HG03196 (cell line): ENCODE measurements around the gene GOLT1A.
"Not testable (repeated sequence)": the region's sequence is repeated elsewhere in the genome, so short reads cannot be mapped to it uniquely, and the experiment has no call there.

Experiments
- ATAC-seq: cut with Tn5 transposase; IDR thresholded peaks from one replicate; pipeline ENCODE4 v1.9.1; 2021; ENCODE audit not compliant: unreplicated experiment

The GOLT1A gene

GRCh38 chr1:204249736-204250427 is 36.1 kb upstream of the GOLT1A start:
- ATAC-seq, result no peak

GRCh38 chr1:204248954-204249353 is 35.2 kb upstream of the GOLT1A start:
- no peak for ATAC-seq

GRCh38 chr1:204246876-204247275 is 33.1 kb upstream of the GOLT1A start:
- no peak for ATAC-seq

GRCh38 chr1:204242920-204243319 is 29.1 kb upstream of the GOLT1A start:
- ATAC-seq, result no peak

GRCh38 chr1:204241914-204242313 is 28.1 kb upstream of the GOLT1A start:
- ATAC-seq, result no peak

GRCh38 chr1:204241050-204241449 is 27.3 kb upstream of the GOLT1A start:
- ATAC-seq, result no peak

GRCh38 chr1:204240233-204240632 is 26.4 kb upstream of the GOLT1A start:
- no peak for ATAC-seq

GRCh38 chr1:204239401-204239800 is 25.6 kb upstream of the GOLT1A start:
- not testable (repeated sequence) for ATAC-seq

- ATAC-seq, result not testable (repeated sequence)
Observed at GRCh38 chr1:204238520-204238919, 24.7 kb upstream of the GOLT1A start.

- not testable (repeated sequence) for ATAC-seq
Observed at GRCh38 chr1:204237515-204237914, 23.7 kb upstream of the GOLT1A start.

GRCh38 chr1:204232526-204232925 is 18.7 kb upstream of the GOLT1A start:
- ATAC-seq, result no peak

- ATAC-seq, result no peak
Observed at GRCh38 chr1:204230211-204230610, 16.4 kb upstream of the GOLT1A start.

GRCh38 chr1:204228896-204229295 is 15.1 kb upstream of the GOLT1A start:
- ATAC-seq, result no peak

- ATAC-seq, result no peak
Observed at GRCh38 chr1:204227996-204228785, 14.4 kb upstream of the GOLT1A start.

- no peak for ATAC-seq
Observed at GRCh38 chr1:204227351-204227750, 13.6 kb upstream of the GOLT1A start.

- no peak for ATAC-seq
Observed at GRCh38 chr1:204225841-204226735, 12.3 kb upstream of the GOLT1A start.

- no peak for ATAC-seq
Observed at GRCh38 chr1:204224655-204225054, 10.9 kb upstream of the GOLT1A start.

- no peak for ATAC-seq
Observed at GRCh38 chr1:204223129-204223860, 9.5 kb upstream of the GOLT1A start.

GRCh38 chr1:204222764-204223055 is 8.9 kb upstream of the GOLT1A start:
- ATAC-seq, result no peak

- no peak for ATAC-seq
Observed at GRCh38 chr1:204222006-204222763, 8.4 kb upstream of the GOLT1A start.
